Measurements from ENCODE around the gene ETDB.
"Not testable (repeated sequence)": the region's sequence is repeated elsewhere in the genome, so short reads cannot be mapped to it uniquely, and the experiment has no call there.

The ETDB gene

GRCh38 chrX:135120056-135120576, at the start of gene ETDB:
TSS of gene ETDB (minus strand) at chrX:135120526. CDS start at chrX:135119261, 1,265 bp downstream.
- DNase-seq, result not testable (repeated sequence)

- DNase-seq, result not testable (repeated sequence)
Observed at GRCh38 chrX:135169534-135169933, 49.2 kb upstream of the ETDB start.

GRCh38 chrX:135168486-135168885, 48.2 kb upstream of the ETDB start:
- DNase-seq, result no peak

GRCh38 chrX:135154688-135155087, 34.4 kb upstream of the ETDB start:
- not testable (repeated sequence) for DNase-seq

- not testable (repeated sequence) for DNase-seq
Observed at GRCh38 chrX:135126145-135126544, 5.8 kb upstream of the ETDB start.

- DNase-seq, result not testable (repeated sequence)
Observed at GRCh38 chrX:135116064-135116463, 4.3 kb downstream of the ETDB start.

- DNase-seq, result no peak
Observed at GRCh38 chrX:135114392-135114791, 5.9 kb downstream of the ETDB start.

- DNase-seq, result no peak
Observed at GRCh38 chrX:135112743-135113142, 7.6 kb downstream of the ETDB start.

GRCh38 chrX:135112096-135112729, 8.1 kb downstream of the ETDB start:
- DNase-seq, result no peak

- no peak for DNase-seq
Observed at GRCh38 chrX:135109554-135109953, 10.8 kb downstream of the ETDB start.

GRCh38 chrX:135099493-135099783, 20.9 kb downstream of the ETDB start:
- no peak for DNase-seq

GRCh38 chrX:135097196-135097744, 23.1 kb downstream of the ETDB start:
- DNase-seq, result not testable (repeated sequence)

GRCh38 chrX:135095715-135096114, 24.6 kb downstream of the ETDB start:
- no peak for DNase-seq

GRCh38 chrX:135094726-135095125, 25.6 kb downstream of the ETDB start:
- no peak for DNase-seq

GRCh38 chrX:135089126-135089525, 31.2 kb downstream of the ETDB start:
- no peak for DNase-seq

GRCh38 chrX:135087867-135088266, 32.5 kb downstream of the ETDB start:
- no peak for DNase-seq

GRCh38 chrX:135086197-135086854, 34.0 kb downstream of the ETDB start:
- DNase-seq, result no peak

GRCh38 chrX:135081693-135082404, 38.5 kb downstream of the ETDB start:
- no peak for DNase-seq
